ENCODE measurements around the gene TRIO. TPM values are rescaled to one million over a fixed set of nuclear protein-coding genes. Genes with fewer than 3 reads are reported as not detected.

TRIO gene
- total and polyA plus RNA-seq, 2 of the 8 experiments (the other 6 are each of a cell fraction or from before 2014, with no cell fraction given), result 35.1 to 69.1 TPM

DNA sequence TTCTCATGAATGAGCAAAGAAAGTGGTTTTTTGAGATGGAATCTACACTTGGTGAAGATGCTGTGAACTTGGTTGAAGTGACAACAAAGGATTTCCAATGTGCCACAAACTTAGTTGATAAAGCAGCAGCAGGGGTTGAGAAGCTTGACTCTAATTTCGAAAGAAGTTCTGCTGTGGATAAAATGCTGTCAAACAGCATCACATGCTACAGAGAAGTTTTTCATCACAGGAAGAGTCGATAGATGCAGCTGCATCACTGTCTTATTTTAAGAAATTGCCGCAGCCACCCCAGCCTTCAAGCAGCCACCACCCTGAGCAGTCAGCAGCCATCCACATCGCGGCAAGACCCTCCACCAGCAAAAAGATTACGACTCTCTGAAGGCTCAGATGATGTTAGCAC, 78.6 kb downstream of the TRIO start (continued):
- TF ChIP-seq, protein P1, sequence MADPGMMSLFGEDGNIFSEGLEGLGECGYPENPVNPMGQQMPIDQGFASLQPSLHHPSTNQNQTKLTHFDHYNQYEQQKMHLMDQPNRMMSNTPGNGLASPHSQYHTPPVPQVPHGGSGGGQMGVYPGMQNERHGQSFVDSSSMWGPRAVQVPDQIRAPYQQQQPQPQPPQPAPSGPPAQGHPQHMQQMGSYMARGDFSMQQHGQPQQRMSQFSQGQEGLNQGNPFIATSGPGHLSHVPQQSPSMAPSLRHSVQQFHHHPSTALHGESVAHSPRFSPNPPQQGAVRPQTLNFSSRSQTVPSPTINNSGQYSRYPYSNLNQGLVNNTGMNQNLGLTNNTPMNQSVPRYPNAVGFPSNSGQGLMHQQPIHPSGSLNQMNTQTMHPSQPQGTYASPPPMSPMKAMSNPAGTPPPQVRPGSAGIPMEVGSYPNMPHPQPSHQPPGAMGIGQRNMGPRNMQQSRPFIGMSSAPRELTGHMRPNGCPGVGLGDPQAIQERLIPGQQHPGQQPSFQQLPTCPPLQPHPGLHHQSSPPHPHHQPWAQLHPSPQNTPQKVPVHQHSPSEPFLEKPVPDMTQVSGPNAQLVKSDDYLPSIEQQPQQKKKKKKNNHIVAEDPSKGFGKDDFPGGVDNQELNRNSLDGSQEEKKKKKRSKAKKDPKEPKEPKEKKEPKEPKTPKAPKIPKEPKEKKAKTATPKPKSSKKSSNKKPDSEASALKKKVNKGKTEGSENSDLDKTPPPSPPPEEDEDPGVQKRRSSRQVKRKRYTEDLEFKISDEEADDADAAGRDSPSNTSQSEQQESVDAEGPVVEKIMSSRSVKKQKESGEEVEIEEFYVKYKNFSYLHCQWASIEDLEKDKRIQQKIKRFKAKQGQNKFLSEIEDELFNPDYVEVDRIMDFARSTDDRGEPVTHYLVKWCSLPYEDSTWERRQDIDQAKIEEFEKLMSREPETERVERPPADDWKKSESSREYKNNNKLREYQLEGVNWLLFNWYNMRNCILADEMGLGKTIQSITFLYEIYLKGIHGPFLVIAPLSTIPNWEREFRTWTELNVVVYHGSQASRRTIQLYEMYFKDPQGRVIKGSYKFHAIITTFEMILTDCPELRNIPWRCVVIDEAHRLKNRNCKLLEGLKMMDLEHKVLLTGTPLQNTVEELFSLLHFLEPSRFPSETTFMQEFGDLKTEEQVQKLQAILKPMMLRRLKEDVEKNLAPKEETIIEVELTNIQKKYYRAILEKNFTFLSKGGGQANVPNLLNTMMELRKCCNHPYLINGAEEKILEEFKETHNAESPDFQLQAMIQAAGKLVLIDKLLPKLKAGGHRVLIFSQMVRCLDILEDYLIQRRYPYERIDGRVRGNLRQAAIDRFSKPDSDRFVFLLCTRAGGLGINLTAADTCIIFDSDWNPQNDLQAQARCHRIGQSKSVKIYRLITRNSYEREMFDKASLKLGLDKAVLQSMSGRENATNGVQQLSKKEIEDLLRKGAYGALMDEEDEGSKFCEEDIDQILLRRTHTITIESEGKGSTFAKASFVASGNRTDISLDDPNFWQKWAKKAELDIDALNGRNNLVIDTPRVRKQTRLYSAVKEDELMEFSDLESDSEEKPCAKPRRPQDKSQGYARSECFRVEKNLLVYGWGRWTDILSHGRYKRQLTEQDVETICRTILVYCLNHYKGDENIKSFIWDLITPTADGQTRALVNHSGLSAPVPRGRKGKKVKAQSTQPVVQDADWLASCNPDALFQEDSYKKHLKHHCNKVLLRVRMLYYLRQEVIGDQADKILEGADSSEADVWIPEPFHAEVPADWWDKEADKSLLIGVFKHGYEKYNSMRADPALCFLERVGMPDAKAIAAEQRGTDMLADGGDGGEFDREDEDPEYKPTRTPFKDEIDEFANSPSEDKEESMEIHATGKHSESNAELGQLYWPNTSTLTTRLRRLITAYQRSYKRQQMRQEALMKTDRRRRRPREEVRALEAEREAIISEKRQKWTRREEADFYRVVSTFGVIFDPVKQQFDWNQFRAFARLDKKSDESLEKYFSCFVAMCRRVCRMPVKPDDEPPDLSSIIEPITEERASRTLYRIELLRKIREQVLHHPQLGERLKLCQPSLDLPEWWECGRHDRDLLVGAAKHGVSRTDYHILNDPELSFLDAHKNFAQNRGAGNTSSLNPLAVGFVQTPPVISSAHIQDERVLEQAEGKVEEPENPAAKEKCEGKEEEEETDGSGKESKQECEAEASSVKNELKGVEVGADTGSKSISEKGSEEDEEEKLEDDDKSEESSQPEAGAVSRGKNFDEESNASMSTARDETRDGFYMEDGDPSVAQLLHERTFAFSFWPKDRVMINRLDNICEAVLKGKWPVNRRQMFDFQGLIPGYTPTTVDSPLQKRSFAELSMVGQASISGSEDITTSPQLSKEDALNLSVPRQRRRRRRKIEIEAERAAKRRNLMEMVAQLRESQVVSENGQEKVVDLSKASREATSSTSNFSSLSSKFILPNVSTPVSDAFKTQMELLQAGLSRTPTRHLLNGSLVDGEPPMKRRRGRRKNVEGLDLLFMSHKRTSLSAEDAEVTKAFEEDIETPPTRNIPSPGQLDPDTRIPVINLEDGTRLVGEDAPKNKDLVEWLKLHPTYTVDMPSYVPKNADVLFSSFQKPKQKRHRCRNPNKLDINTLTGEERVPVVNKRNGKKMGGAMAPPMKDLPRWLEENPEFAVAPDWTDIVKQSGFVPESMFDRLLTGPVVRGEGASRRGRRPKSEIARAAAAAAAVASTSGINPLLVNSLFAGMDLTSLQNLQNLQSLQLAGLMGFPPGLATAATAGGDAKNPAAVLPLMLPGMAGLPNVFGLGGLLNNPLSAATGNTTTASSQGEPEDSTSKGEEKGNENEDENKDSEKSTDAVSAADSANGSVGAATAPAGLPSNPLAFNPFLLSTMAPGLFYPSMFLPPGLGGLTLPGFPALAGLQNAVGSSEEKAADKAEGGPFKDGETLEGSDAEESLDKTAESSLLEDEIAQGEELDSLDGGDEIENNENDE (IDR thresholded peaks at IDR 0.05; ENCODE audit: insufficient replicate concordance, low read length), result no peak
- TF ChIP-seq BCL11A (IDR thresholded peaks at IDR 0.05; ENCODE audit: low read depth in 2 of 2, low read length in 2 of 2), result no peak
- no peak for TF ChIP-seq SIX5 (IDR thresholded peaks at IDR 0.05; ENCODE audit: low read depth, low read length)
- TF ChIP-seq SIRT6 (IDR thresholded peaks at IDR 0.05; ENCODE audit: low read length), result no peak
- TF ChIP-seq POLR2A (IDR thresholded peaks at IDR 0.05; ENCODE audit: control extremely low read depth in 1 of 2, low read depth in 2 of 2, low read length in 2 of 2), result no peak
- TF ChIP-seq, protein P2, sequence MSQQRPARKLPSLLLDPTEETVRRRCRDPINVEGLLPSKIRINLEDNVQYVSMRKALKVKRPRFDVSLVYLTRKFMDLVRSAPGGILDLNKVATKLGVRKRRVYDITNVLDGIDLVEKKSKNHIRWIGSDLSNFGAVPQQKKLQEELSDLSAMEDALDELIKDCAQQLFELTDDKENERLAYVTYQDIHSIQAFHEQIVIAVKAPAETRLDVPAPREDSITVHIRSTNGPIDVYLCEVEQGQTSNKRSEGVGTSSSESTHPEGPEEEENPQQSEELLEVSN (IDR thresholded peaks at IDR 0.05), result no peak
- no peak for TF ChIP-seq KDM5A (IDR thresholded peaks at IDR 0.05; ENCODE audit: low read length)
- TF ChIP-seq POLR2AphosphoS5 (IDR thresholded peaks at IDR 0.05; ENCODE audit: low read depth, low read length), result no peak
- TF ChIP-seq, protein P3, sequence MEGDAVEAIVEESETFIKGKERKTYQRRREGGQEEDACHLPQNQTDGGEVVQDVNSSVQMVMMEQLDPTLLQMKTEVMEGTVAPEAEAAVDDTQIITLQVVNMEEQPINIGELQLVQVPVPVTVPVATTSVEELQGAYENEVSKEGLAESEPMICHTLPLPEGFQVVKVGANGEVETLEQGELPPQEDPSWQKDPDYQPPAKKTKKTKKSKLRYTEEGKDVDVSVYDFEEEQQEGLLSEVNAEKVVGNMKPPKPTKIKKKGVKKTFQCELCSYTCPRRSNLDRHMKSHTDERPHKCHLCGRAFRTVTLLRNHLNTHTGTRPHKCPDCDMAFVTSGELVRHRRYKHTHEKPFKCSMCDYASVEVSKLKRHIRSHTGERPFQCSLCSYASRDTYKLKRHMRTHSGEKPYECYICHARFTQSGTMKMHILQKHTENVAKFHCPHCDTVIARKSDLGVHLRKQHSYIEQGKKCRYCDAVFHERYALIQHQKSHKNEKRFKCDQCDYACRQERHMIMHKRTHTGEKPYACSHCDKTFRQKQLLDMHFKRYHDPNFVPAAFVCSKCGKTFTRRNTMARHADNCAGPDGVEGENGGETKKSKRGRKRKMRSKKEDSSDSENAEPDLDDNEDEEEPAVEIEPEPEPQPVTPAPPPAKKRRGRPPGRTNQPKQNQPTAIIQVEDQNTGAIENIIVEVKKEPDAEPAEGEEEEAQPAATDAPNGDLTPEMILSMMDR (IDR thresholded peaks at IDR 0.05; ENCODE audit: control extremely low read depth in 1 of 3, insufficient read depth in 1 of 3, low read depth in 1 of 3, low read length in 3 of 3), result no peak
